Activated CD8-positive, alpha-beta memory T cell treated with anti-CD3 and anti-CD28 coated beads, Interleukin-2, amount 50 U/mL, for 1 hour (primary cell): ENCODE results near the gene MYL4.

Source experiments
- DNase-seq: peaks from one replicate; pipeline ENCODE4 v3.0.0-alpha.2; 2020; ENCODE audit errors: extremely low read depth

Gene MYL4

GRCh38 chr17:47273245-47273644 lies 64.1 kb downstream of the MYL4 start:
- no peak for DNase-seq
